ENCODE results near the gene HAGH. TPM values are rescaled to one million over a fixed set of nuclear protein-coding genes. Genes with fewer than 3 reads are reported as not detected.
A peak's percentile ranks its signal among the peaks of the same experiment; 100 is the strongest.

The HAGH gene
- total and polyA plus RNA-seq, 2 experiments from 2014 or later, result 169 to 219 TPM

GRCh38 chr16:1772362-1772907 is 54.2 kb downstream of the HAGH start, which contains the start of gene EME2:
EME2 (plus strand) TSS chr16:1772810; CDS start chr16:1773228, 418 bp downstream.
- peaks cover 13% of the 10 kb centered on the region for H3K4me1 ChIP-seq (ENCODE audit: low read depth)
- peak within 1 kb of the TSS; percentile 59 for H3K4me3 ChIP-seq
- no peaks in the 10 kb centered on the region for H3K27me3 ChIP-seq
- no peak for DNase-seq (ENCODE audit: low read depth in 1 of 2, low spot score in 1 of 2)
- peak within 1 kb of the TSS; percentile 88 for H3K27ac ChIP-seq
- no peaks in the 10 kb centered on the region for H3K9me3 ChIP-seq (ENCODE audit: low read depth)
- H3K36me3 ChIP-seq, result peaks cover 7% of the 10 kb centered on the region
- TF ChIP-seq CTCF (IDR thresholded peaks at IDR 0.05; ENCODE audit: low read depth, low read length), result no peak

- Histone ChIP-seq H3K4me3 (peak overlapping the region; percentile 59), H3K4me1 (ENCODE audit: low read depth) (peaks cover 13% of the 10 kb centered on the region), H3K36me3 (peaks cover 12% of the 10 kb centered on the region), H3K27me3 (no peaks in the 10 kb centered on the region), H3K9me3 (ENCODE audit: low read depth) (no peaks in the 10 kb centered on the region), H3K27ac (no peak overlapping the region)
- peak in 1 of 2 donors; percentile 22 for DNase-seq (ENCODE audit: low read depth in 1 of 2, low spot score in 1 of 2)
- no peak for TF ChIP-seq CTCF (IDR thresholded peaks at IDR 0.05; ENCODE audit: low read depth, low read length)
Observed at GRCh38 chr16:1771864-1772361, 54.7 kb downstream of the HAGH start.

- Histone ChIP-seq H3K27me3 (no peaks in the 10 kb centered on the region), H3K4me1 (ENCODE audit: low read depth) (peaks cover 13% of the 10 kb centered on the region), H3K4me3 (peak within 1 kb of the TSS; percentile 59), H3K9me3 (ENCODE audit: low read depth) (no peaks in the 10 kb centered on the region), H3K36me3 (peaks cover 16% of the 10 kb centered on the region), H3K27ac (no peak within 1 kb of the TSS)
- TF ChIP-seq CTCF (IDR thresholded peaks at IDR 0.05; ENCODE audit: low read depth, low read length), result no peak
- DNase-seq (ENCODE audit: low read depth in 1 of 2, low spot score in 1 of 2), result peak; percentile 69 to 71
Observed at GRCh38 chr16:1771188-1771863, 55.3 kb downstream of the HAGH start, which contains the start of gene NME3. NME3 (minus strand) TSS chr16:1771543; CDS start chr16:1771534, 9 bp downstream.

- Histone ChIP-seq H3K4me3 (peak overlapping the region; percentile 59), H3K36me3 (peaks cover 21% of the 10 kb centered on the region), H3K9me3 (ENCODE audit: low read depth) (no peaks in the 10 kb centered on the region), H3K27me3 (no peaks in the 10 kb centered on the region), H3K27ac (no peak overlapping the region), H3K4me1 (ENCODE audit: low read depth) (peaks cover 13% of the 10 kb centered on the region)
- DNase-seq (ENCODE audit: low read depth in 1 of 2, low spot score in 1 of 2), result peak in 1 of 2 donors; percentile 62
- TF ChIP-seq CTCF (IDR thresholded peaks at IDR 0.05; ENCODE audit: low read depth, low read length), result no peak
Observed at GRCh38 chr16:1770328-1771187, 56.1 kb downstream of the HAGH start.
